ENCODE results near the gene IL22RA2. TPM values are rescaled to one million over a fixed set of nuclear protein-coding genes. Genes with fewer than 3 reads are reported as not detected.

IL22RA2 gene
- total and polyA plus RNA-seq, 4 donors = 0.02 to 0.20 TPM; not detected in 2

DNA sequence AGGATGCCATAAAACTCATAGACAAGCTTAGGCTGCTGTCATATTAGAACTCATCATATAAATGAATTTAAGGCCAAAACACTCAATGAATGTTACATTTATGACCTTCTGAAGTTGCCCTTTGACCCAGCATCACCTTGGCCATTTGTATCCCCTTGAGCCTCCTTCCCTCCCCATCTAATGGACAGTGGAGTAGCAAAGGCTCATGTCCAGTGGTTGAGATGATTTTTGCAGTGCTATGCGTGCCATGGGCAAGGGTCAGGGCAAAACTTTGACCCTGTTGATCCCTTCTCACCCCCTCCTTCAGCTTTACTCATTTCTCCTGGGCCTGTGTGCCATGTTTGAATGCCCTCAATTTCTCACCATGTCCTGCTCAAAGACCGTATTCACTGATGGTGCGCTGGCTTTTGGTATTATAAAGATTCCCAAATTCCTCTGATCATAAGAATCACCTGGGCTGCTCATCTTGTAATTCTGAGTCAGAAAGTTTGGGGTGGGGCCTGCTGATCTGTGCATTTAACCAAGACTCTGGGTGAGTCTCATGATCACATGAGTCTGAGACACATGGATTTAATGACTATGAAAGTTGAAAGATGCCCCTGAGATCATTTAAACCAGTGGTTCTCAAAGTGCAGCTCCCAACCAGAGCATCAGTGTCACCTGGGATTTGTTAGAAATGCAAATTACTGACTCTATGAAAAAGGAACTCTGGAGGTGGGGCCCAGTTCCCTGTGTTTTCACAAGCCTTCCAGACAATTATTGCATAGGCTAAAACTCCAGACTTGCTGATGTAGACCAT is 71.2 kb downstream of the IL22RA2 start:
- 97 to 98% methylated on average over 3 of the region's 3 CpGs for WGBS, 2 donors
- DNase-seq (no peak), ATAC-seq (ENCODE audit: insufficient read depth, low FRiP score) (no peak)
- TF ChIP-seq, protein P1, sequence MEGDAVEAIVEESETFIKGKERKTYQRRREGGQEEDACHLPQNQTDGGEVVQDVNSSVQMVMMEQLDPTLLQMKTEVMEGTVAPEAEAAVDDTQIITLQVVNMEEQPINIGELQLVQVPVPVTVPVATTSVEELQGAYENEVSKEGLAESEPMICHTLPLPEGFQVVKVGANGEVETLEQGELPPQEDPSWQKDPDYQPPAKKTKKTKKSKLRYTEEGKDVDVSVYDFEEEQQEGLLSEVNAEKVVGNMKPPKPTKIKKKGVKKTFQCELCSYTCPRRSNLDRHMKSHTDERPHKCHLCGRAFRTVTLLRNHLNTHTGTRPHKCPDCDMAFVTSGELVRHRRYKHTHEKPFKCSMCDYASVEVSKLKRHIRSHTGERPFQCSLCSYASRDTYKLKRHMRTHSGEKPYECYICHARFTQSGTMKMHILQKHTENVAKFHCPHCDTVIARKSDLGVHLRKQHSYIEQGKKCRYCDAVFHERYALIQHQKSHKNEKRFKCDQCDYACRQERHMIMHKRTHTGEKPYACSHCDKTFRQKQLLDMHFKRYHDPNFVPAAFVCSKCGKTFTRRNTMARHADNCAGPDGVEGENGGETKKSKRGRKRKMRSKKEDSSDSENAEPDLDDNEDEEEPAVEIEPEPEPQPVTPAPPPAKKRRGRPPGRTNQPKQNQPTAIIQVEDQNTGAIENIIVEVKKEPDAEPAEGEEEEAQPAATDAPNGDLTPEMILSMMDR (IDR thresholded peaks at IDR 0.05; ENCODE audit: control extremely low read depth, extremely low read depth) = no peak
- Histone ChIP-seq H3K27me3 (ENCODE audit: control insufficient read depth in 3 of 3, insufficient read depth in 3 of 3, low read length in 2 of 3) (no peaks in the 10 kb centered on the region), H3K27ac (ENCODE audit: low read depth in 1 of 2, low read length in 1 of 2) (no peak overlapping the region), H3K36me3 (ENCODE audit: control insufficient read depth in 4 of 4, insufficient read depth in 4 of 4, low read length in 4 of 4) (no peaks in the 10 kb centered on the region), H3K9me3 (ENCODE audit: control insufficient read depth in 4 of 4, insufficient read depth in 3 of 4, low read length in 3 of 4) (no peaks in the 10 kb centered on the region), H3K4me1 (ENCODE audit: control insufficient read depth in 5 of 5, insufficient read depth in 5 of 5, low read length in 5 of 5) (peaks cover 0 to 2% (median 0%) of the 10 kb centered on the region in 5 donors), H3K4me3 (no peak overlapping the region), H3K9ac (ENCODE audit: insufficient read depth in 1 of 2, low read length in 2 of 2) (no peak overlapping the region)

DNA sequence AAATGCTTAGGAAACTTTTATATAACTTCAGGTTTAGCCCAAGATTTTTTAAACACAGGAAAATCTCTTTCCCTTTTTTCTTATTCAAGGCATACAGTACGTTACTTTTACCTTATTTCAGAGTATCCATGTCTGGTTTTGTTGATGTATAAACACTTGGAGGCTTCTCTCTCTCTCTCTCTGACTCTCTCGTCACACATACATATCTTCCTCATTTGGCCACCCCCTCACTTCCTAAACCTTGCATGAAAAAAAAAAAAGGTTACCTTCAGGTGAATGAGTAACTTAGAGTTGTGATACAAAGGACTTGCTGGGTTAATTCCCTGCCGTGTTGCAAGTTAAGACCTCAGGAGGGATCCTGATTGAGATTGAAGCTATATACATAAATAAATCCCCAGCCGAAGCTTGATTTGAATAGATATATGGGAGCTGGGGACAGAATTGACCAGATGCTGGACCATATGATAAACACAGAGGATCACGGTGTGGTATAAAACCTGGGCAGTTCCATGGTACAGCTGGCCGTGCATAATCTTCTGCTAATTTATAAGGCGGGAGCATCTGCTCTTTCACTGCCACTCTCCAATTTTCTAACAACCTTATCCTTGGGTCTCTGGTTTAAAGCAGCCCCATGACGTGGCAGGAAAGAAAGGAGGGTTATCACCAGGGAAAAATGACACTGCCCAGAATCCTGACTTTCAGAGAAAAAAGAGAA is 73.6 kb downstream of the IL22RA2 start:
- ATAC-seq (ENCODE audit: insufficient read depth, low FRiP score) (no peak), DNase-seq (no peak)
- H3K9ac ChIP-seq (ENCODE audit: insufficient read depth in 1 of 2, low read length in 2 of 2) = no peak overlapping the region
- H3K4me3 ChIP-seq = no peak overlapping the region
- no peaks in the 10 kb centered on the region for H3K36me3 ChIP-seq (ENCODE audit: control insufficient read depth in 4 of 4, insufficient read depth in 4 of 4, low read length in 4 of 4)
- no peaks in the 10 kb centered on the region for H3K9me3 ChIP-seq (ENCODE audit: control insufficient read depth in 4 of 4, insufficient read depth in 3 of 4, low read length in 3 of 4)
- H3K4me1 ChIP-seq (ENCODE audit: control insufficient read depth in 5 of 5, insufficient read depth in 5 of 5, low read length in 5 of 5) = no peaks in the 10 kb centered on the region
- H3K27me3 ChIP-seq (ENCODE audit: control insufficient read depth in 3 of 3, insufficient read depth in 3 of 3, low read length in 2 of 3) = no peaks in the 10 kb centered on the region
- TF ChIP-seq, protein P1 (IDR thresholded peaks at IDR 0.05; ENCODE audit: control extremely low read depth, extremely low read depth) = no peak
- no peak overlapping the region for H3K27ac ChIP-seq (ENCODE audit: low read depth in 1 of 2, low read length in 1 of 2)
- WGBS, 2 donors = 84 to 87% methylated on average over 8 of the region's 8 CpGs

DNA sequence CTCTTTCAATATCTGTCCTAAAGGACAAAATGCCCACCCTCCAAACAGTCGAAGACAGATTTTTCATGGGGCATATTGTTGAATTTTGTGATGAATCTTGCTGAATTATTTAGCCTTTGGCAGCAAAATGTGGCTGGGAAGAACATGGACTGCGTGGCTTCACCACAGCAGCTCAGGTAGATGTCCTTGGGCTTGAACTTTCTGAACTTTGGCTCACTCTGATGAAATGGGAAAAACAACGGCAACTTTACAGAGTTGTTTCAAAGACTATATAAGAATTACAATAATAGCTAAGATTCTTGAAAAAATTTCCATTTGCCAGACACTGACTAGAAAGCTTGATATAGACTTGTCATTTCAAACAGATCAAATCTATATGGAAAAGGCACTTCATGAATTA is 75.9 kb downstream of the IL22RA2 start:
- H3K4me1 ChIP-seq (ENCODE audit: control insufficient read depth in 5 of 5, insufficient read depth in 5 of 5, low read length in 5 of 5) = no peaks in the 10 kb centered on the region
- no peak for DNase-seq

More for the DNA sequence above, 75.9 kb downstream of the IL22RA2 start:
- TF ChIP-seq, protein P1 (IDR thresholded peaks at IDR 0.05; ENCODE audit: control extremely low read depth, extremely low read depth) = no peak
- WGBS, 2 donors = 92 to 95% methylated on average over 3 of the region's 3 CpGs
- Histone ChIP-seq H3K27ac (ENCODE audit: low read depth in 1 of 2, low read length in 1 of 2) (no peak overlapping the region), H3K4me3 (no peak overlapping the region), H3K9me3 (ENCODE audit: control insufficient read depth in 4 of 4, insufficient read depth in 3 of 4, low read length in 3 of 4) (no peaks in the 10 kb centered on the region), H3K27me3 (ENCODE audit: control insufficient read depth in 3 of 3, insufficient read depth in 3 of 3, low read length in 2 of 3) (no peaks in the 10 kb centered on the region), H3K9ac (ENCODE audit: insufficient read depth in 1 of 2, low read length in 2 of 2) (no peak overlapping the region), H3K36me3 (ENCODE audit: control insufficient read depth in 4 of 4, insufficient read depth in 4 of 4, low read length in 4 of 4) (no peaks in the 10 kb centered on the region)
- no peak for ATAC-seq (ENCODE audit: insufficient read depth, low FRiP score)

All from lung (tissue), 12 donors.